ENCODE measurements around the gene KDM5D. TPM values are rescaled to one million over a fixed set of nuclear protein-coding genes. Genes with fewer than 3 reads are reported as not detected.

Gene KDM5D
- 10 to 100 TPM in 2 of 4 donors, under 1 TPM in 2; 0.19 to 47.8 (median 21.5) TPM for total RNA-seq

GRCh38 chrY:19744381-19745378, at the start of gene KDM5D:
Gene KDM5D (minus strand): TSS chrY:19744726. CDS start chrY:19744534, 192 bp downstream.
- Histone ChIP-seq H3K4me1 (no peaks in the 10 kb centered on the region), H3K36me3 (peaks cover 9% of the 10 kb centered on the region), H3K9me3 (no peaks in the 10 kb centered on the region), H3K27me3 (no peaks in the 10 kb centered on the region), H3K4me3 (peak within 1 kb of the TSS; percentile 57), H3K27ac (peak within 1 kb of the TSS; percentile 87)
- TF ChIP-seq POLR2AphosphoS5 (IDR thresholded peaks at IDR 0.05): peak in 1 of 3 donors; percentile 58
- no peak for TF ChIP-seq EP300 (IDR thresholded peaks at IDR 0.05)
- no peak for DNase-seq (ENCODE audit: low spot score in 2 of 2)
- WGBS: no CpG with 5 or more reads among the region's 52 CpGs

DNA sequence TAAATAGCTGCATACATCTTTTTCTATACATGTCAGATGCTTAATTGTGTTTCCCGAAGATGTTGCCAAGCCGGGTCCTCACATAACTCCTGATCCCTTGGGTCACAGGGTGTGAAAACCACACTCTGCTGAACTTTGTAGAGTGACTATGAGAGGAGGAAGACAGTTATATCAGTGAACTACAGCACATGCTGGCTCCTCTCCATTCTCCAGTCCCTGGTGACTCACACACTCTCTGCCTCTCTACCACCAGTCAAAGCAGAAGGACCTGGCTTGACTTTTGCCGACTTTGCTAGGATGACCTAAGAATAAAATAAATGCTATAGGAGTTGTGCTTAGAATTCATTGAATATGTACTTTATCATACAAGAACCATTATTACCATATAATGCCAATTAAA, 23.8 kb upstream of the KDM5D start:
- no peaks in the 10 kb centered on the region for H3K36me3 ChIP-seq
- no peaks in the 10 kb centered on the region for H3K27me3 ChIP-seq
- H3K4me3 ChIP-seq: no peak overlapping the region
- no peaks in the 10 kb centered on the region for H3K9me3 ChIP-seq
- no peak for DNase-seq (ENCODE audit: low spot score in 2 of 2)
- H3K27ac ChIP-seq: no peak overlapping the region
- TF ChIP-seq EP300 (IDR thresholded peaks at IDR 0.05): no peak
- no peak for TF ChIP-seq POLR2A (IDR thresholded peaks at IDR 0.05)
- no CpG with 5 or more reads among the region's 3 CpGs for WGBS
- H3K4me1 ChIP-seq: no peaks in the 10 kb centered on the region

DNA sequence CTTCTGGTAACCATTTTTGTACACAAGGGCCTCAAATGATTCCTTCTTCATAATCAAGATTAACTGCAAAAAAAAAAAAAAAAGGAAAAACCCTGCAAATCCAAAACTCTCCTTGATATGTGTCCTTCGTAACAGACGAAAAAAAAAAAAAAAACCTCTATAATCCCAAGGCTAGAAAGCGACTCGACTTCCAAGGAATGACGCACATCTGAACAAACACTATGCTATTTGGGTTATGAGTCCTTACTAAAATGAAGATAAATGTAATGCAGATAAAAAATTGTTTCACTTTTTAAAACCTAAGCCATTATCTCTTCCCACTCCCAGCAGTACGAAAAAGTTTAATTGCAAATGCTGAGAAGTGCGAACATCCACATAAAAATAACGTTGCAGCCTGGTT, 1.2 kb downstream of the KDM5D start:
- H3K27ac ChIP-seq: no peak overlapping the region
- whole genome bisulfite sequencing: no CpG with 5 or more reads among the region's 8 CpGs
- H3K36me3 ChIP-seq: peaks cover 9% of the 10 kb centered on the region
- H3K4me3 ChIP-seq: peak overlapping the region; percentile 57
- H3K9me3 ChIP-seq: no peaks in the 10 kb centered on the region
- TF ChIP-seq EP300 (IDR thresholded peaks at IDR 0.05): no peak
- TF ChIP-seq POLR2A (IDR thresholded peaks at IDR 0.05): no peak
- TF ChIP-seq, protein P1, sequence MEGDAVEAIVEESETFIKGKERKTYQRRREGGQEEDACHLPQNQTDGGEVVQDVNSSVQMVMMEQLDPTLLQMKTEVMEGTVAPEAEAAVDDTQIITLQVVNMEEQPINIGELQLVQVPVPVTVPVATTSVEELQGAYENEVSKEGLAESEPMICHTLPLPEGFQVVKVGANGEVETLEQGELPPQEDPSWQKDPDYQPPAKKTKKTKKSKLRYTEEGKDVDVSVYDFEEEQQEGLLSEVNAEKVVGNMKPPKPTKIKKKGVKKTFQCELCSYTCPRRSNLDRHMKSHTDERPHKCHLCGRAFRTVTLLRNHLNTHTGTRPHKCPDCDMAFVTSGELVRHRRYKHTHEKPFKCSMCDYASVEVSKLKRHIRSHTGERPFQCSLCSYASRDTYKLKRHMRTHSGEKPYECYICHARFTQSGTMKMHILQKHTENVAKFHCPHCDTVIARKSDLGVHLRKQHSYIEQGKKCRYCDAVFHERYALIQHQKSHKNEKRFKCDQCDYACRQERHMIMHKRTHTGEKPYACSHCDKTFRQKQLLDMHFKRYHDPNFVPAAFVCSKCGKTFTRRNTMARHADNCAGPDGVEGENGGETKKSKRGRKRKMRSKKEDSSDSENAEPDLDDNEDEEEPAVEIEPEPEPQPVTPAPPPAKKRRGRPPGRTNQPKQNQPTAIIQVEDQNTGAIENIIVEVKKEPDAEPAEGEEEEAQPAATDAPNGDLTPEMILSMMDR (IDR thresholded peaks at IDR 0.05): no peak
- TF ChIP-seq POLR2AphosphoS5 (IDR thresholded peaks at IDR 0.05): no peak
- H3K27me3 ChIP-seq: no peaks in the 10 kb centered on the region
- DNase-seq (ENCODE audit: low spot score in 2 of 2): no peak
- peaks cover 5% of the 10 kb centered on the region for H3K4me1 ChIP-seq

DNA sequence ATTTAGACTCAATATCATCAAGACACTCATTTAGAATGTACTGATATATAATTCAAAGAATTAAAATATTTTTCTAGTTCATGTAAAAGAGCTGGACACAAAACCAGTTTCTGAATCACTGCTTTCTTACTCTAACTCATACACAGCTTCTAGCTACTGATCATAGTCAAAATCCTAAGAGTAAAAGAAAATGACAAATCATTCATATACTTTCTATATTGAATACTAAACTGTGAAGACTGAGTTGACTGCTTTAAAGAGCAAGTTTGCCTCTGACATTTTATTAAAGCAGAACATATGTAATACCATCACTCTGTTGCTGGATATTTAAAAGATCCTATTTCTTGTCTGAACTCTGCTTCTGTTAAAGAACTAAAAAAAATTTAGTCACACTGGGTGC, 2.4 kb downstream of the KDM5D start:
- H3K4me3 ChIP-seq: no peak overlapping the region
- no peak for DNase-seq (ENCODE audit: low spot score in 2 of 2)
- H3K9me3 ChIP-seq: no peaks in the 10 kb centered on the region
- H3K27me3 ChIP-seq: no peaks in the 10 kb centered on the region
- no peak overlapping the region for H3K27ac ChIP-seq
- TF ChIP-seq POLR2A (IDR thresholded peaks at IDR 0.05) (no peak), POLR2AphosphoS5 (IDR thresholded peaks at IDR 0.05) (no peak), EP300 (IDR thresholded peaks at IDR 0.05) (no peak)
- TF ChIP-seq, protein P1 (IDR thresholded peaks at IDR 0.05): no peak
- H3K4me1 ChIP-seq: peaks cover 5% of the 10 kb centered on the region
- peaks cover 9% of the 10 kb centered on the region for H3K36me3 ChIP-seq

DNA sequence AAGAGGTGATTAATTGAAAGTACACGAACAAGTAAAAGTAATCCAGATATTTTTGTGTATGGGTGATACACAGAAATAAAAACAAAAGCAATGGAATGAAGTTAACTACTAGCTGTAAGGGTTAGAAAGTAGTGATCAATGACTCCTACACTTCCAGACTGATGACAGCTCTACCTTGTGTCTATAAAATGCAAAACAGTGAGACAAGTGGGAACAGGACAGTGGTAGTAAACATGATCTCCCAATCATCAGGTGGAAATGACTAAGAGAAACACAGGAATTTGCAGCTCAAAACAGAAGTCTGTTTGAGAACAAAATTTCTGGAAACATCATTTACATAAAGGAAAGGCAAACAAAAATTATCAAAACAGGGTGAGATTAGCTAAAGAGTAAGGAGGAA, 10.1 kb downstream of the KDM5D start:
- H3K27ac ChIP-seq: no peak overlapping the region
- peaks cover 30% of the 10 kb centered on the region for H3K36me3 ChIP-seq
- H3K27me3 ChIP-seq: no peaks in the 10 kb centered on the region
- TF ChIP-seq POLR2AphosphoS5 (IDR thresholded peaks at IDR 0.05): no peak
- TF ChIP-seq EP300 (IDR thresholded peaks at IDR 0.05): no peak
- TF ChIP-seq, protein P1 (IDR thresholded peaks at IDR 0.05): no peak
- no peak for TF ChIP-seq POLR2A (IDR thresholded peaks at IDR 0.05)
- H3K4me3 ChIP-seq: no peak overlapping the region
- H3K9me3 ChIP-seq: no peaks in the 10 kb centered on the region
- no peak for DNase-seq (ENCODE audit: low spot score in 2 of 2)
- no CpG with 5 or more reads among the region's 1 CpG for WGBS
- peaks cover 5% of the 10 kb centered on the region for H3K4me1 ChIP-seq

DNA sequence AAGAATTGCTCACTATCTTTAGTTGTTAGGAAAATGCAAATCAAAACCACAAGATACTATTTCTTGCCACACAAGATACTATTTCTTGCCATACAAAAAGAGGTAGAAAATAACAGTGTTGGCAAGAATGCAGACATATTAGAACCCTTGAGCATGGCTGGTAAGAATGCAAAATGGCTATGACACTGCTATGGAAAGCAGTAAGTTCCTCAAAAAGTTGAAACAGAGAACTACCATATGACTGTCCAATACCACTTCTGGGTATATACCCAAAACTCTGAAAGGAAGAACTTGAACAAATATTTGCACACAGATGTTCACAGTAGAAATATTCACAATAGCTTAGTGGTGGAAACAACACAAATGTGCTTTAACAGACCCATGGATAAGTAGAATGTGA, 26.6 kb downstream of the KDM5D start:
- TF ChIP-seq EP300 (IDR thresholded peaks at IDR 0.05) (no peak), POLR2AphosphoS5 (IDR thresholded peaks at IDR 0.05) (no peak), POLR2A (IDR thresholded peaks at IDR 0.05) (no peak)
- TF ChIP-seq, protein P1 (IDR thresholded peaks at IDR 0.05): no peak
- Histone ChIP-seq H3K4me3 (no peak overlapping the region), H3K36me3 (peaks cover 54% of the 10 kb centered on the region)

More for the DNA sequence above, 26.6 kb downstream of the KDM5D start:
- Histone ChIP-seq H3K4me1 (no peaks in the 10 kb centered on the region), H3K9me3 (no peaks in the 10 kb centered on the region), H3K27me3 (no peaks in the 10 kb centered on the region), H3K27ac (no peak overlapping the region)
- DNase-seq (ENCODE audit: low spot score in 2 of 2): no peak
